ENCODE measurements around the gene TM2D3.

The TM2D3 gene

GRCh38 chr15:101596633-101597032, 55.5 kb downstream of the TM2D3 start:
- TF ChIP-seq, protein P1, sequence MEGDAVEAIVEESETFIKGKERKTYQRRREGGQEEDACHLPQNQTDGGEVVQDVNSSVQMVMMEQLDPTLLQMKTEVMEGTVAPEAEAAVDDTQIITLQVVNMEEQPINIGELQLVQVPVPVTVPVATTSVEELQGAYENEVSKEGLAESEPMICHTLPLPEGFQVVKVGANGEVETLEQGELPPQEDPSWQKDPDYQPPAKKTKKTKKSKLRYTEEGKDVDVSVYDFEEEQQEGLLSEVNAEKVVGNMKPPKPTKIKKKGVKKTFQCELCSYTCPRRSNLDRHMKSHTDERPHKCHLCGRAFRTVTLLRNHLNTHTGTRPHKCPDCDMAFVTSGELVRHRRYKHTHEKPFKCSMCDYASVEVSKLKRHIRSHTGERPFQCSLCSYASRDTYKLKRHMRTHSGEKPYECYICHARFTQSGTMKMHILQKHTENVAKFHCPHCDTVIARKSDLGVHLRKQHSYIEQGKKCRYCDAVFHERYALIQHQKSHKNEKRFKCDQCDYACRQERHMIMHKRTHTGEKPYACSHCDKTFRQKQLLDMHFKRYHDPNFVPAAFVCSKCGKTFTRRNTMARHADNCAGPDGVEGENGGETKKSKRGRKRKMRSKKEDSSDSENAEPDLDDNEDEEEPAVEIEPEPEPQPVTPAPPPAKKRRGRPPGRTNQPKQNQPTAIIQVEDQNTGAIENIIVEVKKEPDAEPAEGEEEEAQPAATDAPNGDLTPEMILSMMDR (conservative IDR thresholded peaks at IDR 0.05; ENCODE audit: low read depth, low read length) = no peak
- DNase-seq (ENCODE audit: low read depth) = no peak
- H3K4me3 ChIP-seq (ENCODE audit: low read depth, low read length) = no peak overlapping the region

Measured in choroid plexus epithelial cell (primary cell).